K562 (cell line): ENCODE measurements around the gene SLC9C2. TPM values are rescaled to one million over a fixed set of nuclear protein-coding genes. Genes with fewer than 3 reads are reported as not detected.
A peak's percentile ranks its signal among the peaks of the same experiment; 100 is the strongest.

Source experiments
- BCOR ChIP-seq: fragments of 450-650 bp; IDR thresholded peaks from 2 replicates; pipeline ENCODE4 v1.6.1; 2016
- CTBP1 ChIP-seq: fragments of 450-650 bp; IDR thresholded peaks from 2 replicates; pipeline ENCODE4 v1.6.1; 2016; ENCODE audit warnings: borderline replicate concordance
- DPF2 ChIP-seq: fragments of 450-650 bp; IDR thresholded peaks from 2 replicates; pipeline ENCODE4 v1.6.1; 2016
- ELF4 ChIP-seq: fragments of 450-650 bp; formaldehyde crosslinking; IDR thresholded peaks from 2 replicates; pipeline ENCODE4 v1.4.0; 2022; ENCODE audit warnings: missing genetic modification characterization
- ETV1 ChIP-seq: fragments of 450-650 bp; conservative IDR thresholded peaks from 2 replicates; pipeline ENCODE4 v1.6.1; 2016; ENCODE audit warnings: missing genetic modification characterization, control low read depth, low read depth, missing compliant biosample characterization
- MEIS2 ChIP-seq: fragments of 450-650 bp; IDR thresholded peaks from 2 replicates; pipeline ENCODE4 v1.6.1; 2014; ENCODE audit warnings: mild to moderate bottlenecking; ENCODE audit not compliant: partially characterized antibody
- RAD51 ChIP-seq: fragments of 450-650 bp; IDR thresholded peaks from 2 replicates; pipeline ENCODE4 v1.7.1; 2016; ENCODE audit warnings: low read depth, mild to moderate bottlenecking, borderline replicate concordance
- RHOXF2B ChIP-seq: fragments of 250-450 bp; sonication (Bioruptor Pico); conservative IDR thresholded peaks from 2 replicates; pipeline ENCODE4 v1.5.1; 2021
- SIN3B ChIP-seq: fragments of 450-650 bp; IDR thresholded peaks from 2 replicates; pipeline ENCODE4 v1.6.1; 2017; ENCODE audit warnings: low read depth, mild to moderate bottlenecking, moderate library complexity
- SPI1 ChIP-seq: IDR thresholded peaks from 2 replicates; pipeline ENCODE4 v1.6.1; 2011; ENCODE audit warnings: low read depth, low read length, control low read depth, borderline replicate concordance
- SRSF3 ChIP-seq: fragments of 200-400 bp; formaldehyde crosslinking; IDR thresholded peaks from 2 replicates; pipeline ENCODE4 v1.6.1; 2016; ENCODE audit warnings: mild to moderate bottlenecking, low read length, moderate library complexity; ENCODE audit not compliant: insufficient read depth
- ZKSCAN8 ChIP-seq: fragments of 200-800 bp; sonication (Bioruptor generic); IDR thresholded peaks from 2 replicates; pipeline ENCODE4 v1.6.1; 2016; ENCODE audit warnings: missing genetic modification characterization, missing compliant biosample characterization
- ZNF232 ChIP-seq: sonication (generic); formaldehyde crosslinking; IDR thresholded peaks from 2 replicates; pipeline ENCODE4 v1.8.0; 2022; ENCODE audit warnings: mild to moderate bottlenecking, missing genetic modification reagents
- polyA plus RNA-seq, 8 experiments: library from polyadenylated mRNA; depleted of rRNA in 4 of 8; stranded (reverse) in 5 of 8; unstranded in 3 of 8; fragments of >200 nt; fragmentation: Nextera tagmentation in 2 of 8; fragmentation: Illumina TruSeq in 1 of 8; extraction: Ambion mirVana in 2 of 8; extraction: Trizol in 1 of 8; gene quantifications; 2 replicates each; pipeline versions ENCODE4 v1.2.1 to v1.2.3, GENCODE V29; 2011 to 2014; ENCODE audit warnings: inconsistent platforms in 1 of 8, missing spikeins in 1 of 8
- total RNA-seq, 7 experiments: library from RNA; depleted of rRNA in 6 of 7; stranded (reverse); fragments of >200 nt in 6 of 7; fragmentation: Illumina TruSeq in 2 of 7; extraction: Trizol in 2 of 7; gene quantifications; 2 replicates each; pipeline versions ENCODE4 v1.2.1 to v1.2.3, GENCODE V29; 2011 to 2021; ENCODE audit warnings: low replicate concordance in 1 of 7
- TF ChIP-seq, protein P1 (sequence below): fragments of 450-650 bp; formaldehyde crosslinking; conservative IDR thresholded peaks from 2 replicates; pipeline ENCODE4 v1.4.0; 2022; ENCODE audit warnings: mild to moderate bottlenecking, missing genetic modification characterization
- TF ChIP-seq, protein P2 (sequence below): fragments of 450-650 bp; conservative IDR thresholded peaks from 2 replicates; pipeline ENCODE4 v1.6.1; 2016; ENCODE audit warnings: missing genetic modification characterization, low read depth, mild to moderate bottlenecking, control low read depth, missing compliant biosample characterization
- TF ChIP-seq, protein P3 (sequence below): sonication (generic); formaldehyde crosslinking; IDR thresholded peaks from 2 replicates; pipeline ENCODE4 v1.4.0; 2020; ENCODE audit warnings: mild to moderate bottlenecking, missing genetic modification reagents
- TF ChIP-seq, protein P4 (sequence below), 3 experiments: fragments of 200-800 bp in 1 of 3; sonication (Bioruptor generic) in 1 of 3; sonication (generic) in 1 of 3; formaldehyde crosslinking in 1 of 3; IDR thresholded peaks; 2 replicates each; pipeline versions ENCODE4 v1.6.1 to v1.8.0; 2016 to 2022; ENCODE audit warnings: mild to moderate bottlenecking in 2 of 3, missing compliant biosample characterization in 2 of 3, missing genetic modification characterization in 2 of 3, missing genetic modification reagents in 1 of 3
- TF ChIP-seq, protein P5 (sequence below): sonication (generic); IDR thresholded peaks from 2 replicates; pipeline ENCODE4 v1.6.1; 2016
- TF ChIP-seq, protein P6 (sequence below): IDR thresholded peaks from 2 replicates; pipeline ENCODE4 v1.6.1; 2011; ENCODE audit not compliant: insufficient read length; ENCODE audit errors: extremely low read depth
- TF ChIP-seq, protein P7 (sequence below), 2 experiments: fragments of 450-650 bp; IDR thresholded peaks; 2 replicates each; pipeline ENCODE4 v1.6.1; 2016

SLC9C2 gene
- total and polyA plus RNA-seq, 9 of the 15 experiments (the other 6 are each of a cell fraction or from before 2014, with no cell fraction given): 0.11 to 0.22 (median 0.15) TPM; not detected in 5

DNA sequence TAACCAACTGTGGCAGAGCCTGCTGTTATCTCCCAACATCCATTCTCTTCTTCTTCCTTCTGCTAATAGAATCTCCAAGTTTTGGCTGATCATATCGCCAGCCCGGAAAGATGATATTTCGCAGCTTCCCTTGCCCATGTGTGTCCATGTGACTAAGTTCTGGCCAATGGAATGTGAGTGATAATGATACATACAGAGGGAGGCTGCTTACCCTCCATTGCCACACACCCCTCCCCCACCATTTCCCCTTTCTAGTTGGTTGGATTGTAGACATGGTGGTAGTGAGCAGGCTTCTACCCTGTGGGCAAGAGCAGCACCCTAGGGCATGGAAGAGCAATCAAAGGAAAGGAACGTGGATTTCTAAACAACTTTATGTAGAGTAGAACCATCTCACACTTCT lies 48.8 kb downstream of the SLC9C2 start (continued):
- TF ChIP-seq, protein P1, sequence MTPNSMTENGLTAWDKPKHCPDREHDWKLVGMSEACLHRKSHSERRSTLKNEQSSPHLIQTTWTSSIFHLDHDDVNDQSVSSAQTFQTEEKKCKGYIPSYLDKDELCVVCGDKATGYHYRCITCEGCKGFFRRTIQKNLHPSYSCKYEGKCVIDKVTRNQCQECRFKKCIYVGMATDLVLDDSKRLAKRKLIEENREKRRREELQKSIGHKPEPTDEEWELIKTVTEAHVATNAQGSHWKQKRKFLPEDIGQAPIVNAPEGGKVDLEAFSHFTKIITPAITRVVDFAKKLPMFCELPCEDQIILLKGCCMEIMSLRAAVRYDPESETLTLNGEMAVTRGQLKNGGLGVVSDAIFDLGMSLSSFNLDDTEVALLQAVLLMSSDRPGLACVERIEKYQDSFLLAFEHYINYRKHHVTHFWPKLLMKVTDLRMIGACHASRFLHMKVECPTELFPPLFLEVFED (CRISPR knock-in tag): no peak
- TF ChIP-seq SRSF3: no peak
- TF ChIP-seq, protein P2, sequence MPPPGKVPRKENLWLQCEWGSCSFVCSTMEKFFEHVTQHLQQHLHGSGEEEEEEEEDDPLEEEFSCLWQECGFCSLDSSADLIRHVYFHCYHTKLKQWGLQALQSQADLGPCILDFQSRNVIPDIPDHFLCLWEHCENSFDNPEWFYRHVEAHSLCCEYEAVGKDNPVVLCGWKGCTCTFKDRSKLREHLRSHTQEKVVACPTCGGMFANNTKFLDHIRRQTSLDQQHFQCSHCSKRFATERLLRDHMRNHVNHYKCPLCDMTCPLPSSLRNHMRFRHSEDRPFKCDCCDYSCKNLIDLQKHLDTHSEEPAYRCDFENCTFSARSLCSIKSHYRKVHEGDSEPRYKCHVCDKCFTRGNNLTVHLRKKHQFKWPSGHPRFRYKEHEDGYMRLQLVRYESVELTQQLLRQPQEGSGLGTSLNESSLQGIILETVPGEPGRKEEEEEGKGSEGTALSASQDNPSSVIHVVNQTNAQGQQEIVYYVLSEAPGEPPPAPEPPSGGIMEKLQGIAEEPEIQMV (tag): no peak
- 0 out of 2 replicates have a peak, but pooled peaks have one; percentile 1 for TF ChIP-seq ELF4 (CRISPR knock-in tag)
- TF ChIP-seq, protein P3, sequence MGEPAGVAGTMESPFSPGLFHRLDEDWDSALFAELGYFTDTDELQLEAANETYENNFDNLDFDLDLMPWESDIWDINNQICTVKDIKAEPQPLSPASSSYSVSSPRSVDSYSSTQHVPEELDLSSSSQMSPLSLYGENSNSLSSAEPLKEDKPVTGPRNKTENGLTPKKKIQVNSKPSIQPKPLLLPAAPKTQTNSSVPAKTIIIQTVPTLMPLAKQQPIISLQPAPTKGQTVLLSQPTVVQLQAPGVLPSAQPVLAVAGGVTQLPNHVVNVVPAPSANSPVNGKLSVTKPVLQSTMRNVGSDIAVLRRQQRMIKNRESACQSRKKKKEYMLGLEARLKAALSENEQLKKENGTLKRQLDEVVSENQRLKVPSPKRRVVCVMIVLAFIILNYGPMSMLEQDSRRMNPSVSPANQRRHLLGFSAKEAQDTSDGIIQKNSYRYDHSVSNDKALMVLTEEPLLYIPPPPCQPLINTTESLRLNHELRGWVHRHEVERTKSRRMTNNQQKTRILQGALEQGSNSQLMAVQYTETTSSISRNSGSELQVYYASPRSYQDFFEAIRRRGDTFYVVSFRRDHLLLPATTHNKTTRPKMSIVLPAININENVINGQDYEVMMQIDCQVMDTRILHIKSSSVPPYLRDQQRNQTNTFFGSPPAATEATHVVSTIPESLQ (CRISPR knock-in tag): no peak
- TF ChIP-seq ZKSCAN8 (CRISPR knock-in tag): no peak
- TF ChIP-seq, protein P4, sequence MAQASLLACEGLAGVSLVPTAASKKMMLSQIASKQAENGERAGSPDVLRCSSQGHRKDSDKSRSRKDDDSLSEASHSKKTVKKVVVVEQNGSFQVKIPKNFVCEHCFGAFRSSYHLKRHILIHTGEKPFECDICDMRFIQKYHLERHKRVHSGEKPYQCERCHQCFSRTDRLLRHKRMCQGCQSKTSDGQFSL (CRISPR knock-in tag; IDR thresholded peaks at IDR 0.05): no peak
- TF ChIP-seq, protein P4 (tag; IDR thresholded peaks at IDR 0.05): no peak
- TF ChIP-seq, protein P5, sequence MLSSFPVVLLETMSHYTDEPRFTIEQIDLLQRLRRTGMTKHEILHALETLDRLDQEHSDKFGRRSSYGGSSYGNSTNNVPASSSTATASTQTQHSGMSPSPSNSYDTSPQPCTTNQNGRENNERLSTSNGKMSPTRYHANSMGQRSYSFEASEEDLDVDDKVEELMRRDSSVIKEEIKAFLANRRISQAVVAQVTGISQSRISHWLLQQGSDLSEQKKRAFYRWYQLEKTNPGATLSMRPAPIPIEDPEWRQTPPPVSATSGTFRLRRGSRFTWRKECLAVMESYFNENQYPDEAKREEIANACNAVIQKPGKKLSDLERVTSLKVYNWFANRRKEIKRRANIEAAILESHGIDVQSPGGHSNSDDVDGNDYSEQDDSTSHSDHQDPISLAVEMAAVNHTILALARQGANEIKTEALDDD: 0 out of 2 replicates have a peak, but pooled peaks have one; percentile 21
- TF ChIP-seq CTBP1: peak; percentile 77
- peak; percentile 80 for TF ChIP-seq SPI1
- TF ChIP-seq, protein P6, sequence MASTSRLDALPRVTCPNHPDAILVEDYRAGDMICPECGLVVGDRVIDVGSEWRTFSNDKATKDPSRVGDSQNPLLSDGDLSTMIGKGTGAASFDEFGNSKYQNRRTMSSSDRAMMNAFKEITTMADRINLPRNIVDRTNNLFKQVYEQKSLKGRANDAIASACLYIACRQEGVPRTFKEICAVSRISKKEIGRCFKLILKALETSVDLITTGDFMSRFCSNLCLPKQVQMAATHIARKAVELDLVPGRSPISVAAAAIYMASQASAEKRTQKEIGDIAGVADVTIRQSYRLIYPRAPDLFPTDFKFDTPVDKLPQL: no peak
- TF ChIP-seq RAD51: peak; percentile 60
- TF ChIP-seq ETV1: peak; percentile 51
- 0 out of 2 replicates have a peak, but pooled peaks have one; percentile 7 for TF ChIP-seq RHOXF2B
- TF ChIP-seq BCOR: no peak
- 0 out of 2 replicates have a peak, but pooled peaks have one; percentile 37 for TF ChIP-seq DPF2
- no peak for TF ChIP-seq MEIS2
- no peak for TF ChIP-seq SIN3B
- TF ChIP-seq, protein P7, sequence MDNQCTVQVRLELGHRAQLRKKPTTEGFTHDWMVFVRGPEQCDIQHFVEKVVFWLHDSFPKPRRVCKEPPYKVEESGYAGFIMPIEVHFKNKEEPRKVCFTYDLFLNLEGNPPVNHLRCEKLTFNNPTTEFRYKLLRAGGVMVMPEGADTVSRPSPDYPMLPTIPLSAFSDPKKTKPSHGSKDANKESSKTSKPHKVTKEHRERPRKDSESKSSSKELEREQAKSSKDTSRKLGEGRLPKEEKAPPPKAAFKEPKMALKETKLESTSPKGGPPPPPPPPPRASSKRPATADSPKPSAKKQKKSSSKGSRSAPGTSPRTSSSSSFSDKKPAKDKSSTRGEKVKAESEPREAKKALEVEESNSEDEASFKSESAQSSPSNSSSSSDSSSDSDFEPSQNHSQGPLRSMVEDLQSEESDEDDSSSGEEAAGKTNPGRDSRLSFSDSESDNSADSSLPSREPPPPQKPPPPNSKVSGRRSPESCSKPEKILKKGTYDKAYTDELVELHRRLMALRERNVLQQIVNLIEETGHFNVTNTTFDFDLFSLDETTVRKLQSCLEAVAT (IDR thresholded peaks at IDR 0.05): no peak
- TF ChIP-seq ZNF232: no peak
